ENCODE measurements around the gene JUND. TPM values are rescaled to one million over a fixed set of nuclear protein-coding genes. Genes with fewer than 3 reads are reported as not detected.
A peak's percentile ranks its signal among the peaks of the same experiment; 100 is the strongest.
"Not testable (repeated sequence)": the region's sequence is repeated elsewhere in the genome, so short reads cannot be mapped to it uniquely, and the experiment has no call there.

The JUND gene
- polyA plus RNA-seq (ENCODE audit: insufficient read length) = 139 TPM

DNA sequence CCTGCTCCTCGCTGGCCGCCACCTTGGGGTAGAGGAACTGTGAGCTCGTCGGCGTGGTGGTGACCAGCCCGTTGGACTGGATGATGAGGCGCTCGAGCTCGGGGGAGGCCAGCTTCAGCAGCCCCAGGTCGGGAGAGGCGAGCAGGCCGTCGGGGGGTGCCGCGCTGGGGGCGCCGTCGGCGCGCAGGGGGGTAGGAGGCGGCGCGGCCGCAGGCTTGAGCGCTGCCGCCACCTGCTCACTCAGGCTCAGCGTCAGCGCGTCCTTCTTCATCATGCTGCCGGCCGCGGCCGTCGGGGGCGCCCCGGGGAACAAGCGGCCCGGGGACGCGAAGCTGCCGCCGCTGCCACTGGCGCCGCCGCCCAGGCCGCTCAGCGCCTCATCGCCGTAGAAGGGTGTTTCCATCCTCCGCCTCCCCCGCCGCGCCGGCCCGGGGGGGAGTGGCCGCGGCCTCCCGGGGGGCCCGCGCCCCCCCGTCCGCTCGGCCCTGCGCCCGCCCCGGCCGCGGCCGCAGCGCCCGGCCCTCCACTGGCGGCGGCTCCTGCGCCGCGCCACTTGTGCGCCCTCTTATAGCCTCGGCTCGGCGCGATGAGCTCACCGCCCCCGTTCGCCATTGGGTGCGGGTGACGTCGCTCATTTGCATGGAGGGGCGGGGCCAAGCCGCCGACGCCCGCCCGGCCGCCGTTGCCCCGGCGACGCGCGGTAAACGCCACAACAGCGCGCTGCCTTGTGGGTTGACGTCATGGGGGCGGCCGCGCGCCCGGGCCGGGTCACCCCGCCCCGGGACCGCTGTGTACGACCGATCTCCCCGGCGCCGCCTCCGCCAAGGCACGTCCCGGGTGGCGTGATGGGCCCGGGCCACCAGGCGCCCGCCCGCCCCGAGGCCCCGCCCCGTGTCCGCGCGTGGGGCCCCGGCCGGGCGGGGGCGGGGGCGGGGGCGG, at the start of gene JUND:
Gene JUND (minus strand): TSS at position 541 of the 939 bp plus-strand sequence. CDS start 138 bp downstream, at position 403.
- peak; percentile 99 for DNase-seq

GRCh38 chr19:18330868-18331267, 49.4 kb upstream of the JUND start:
- no peak for DNase-seq

- DNase-seq = no peak
These were observed 47.6 kb upstream of the JUND start for GRCh38 chr19:18329035-18329376.

- DNase-seq = peak; percentile 97
These were observed 47.1 kb upstream of the JUND start for GRCh38 chr19:18328340-18329034.

GRCh38 chr19:18326772-18327171, 45.4 kb upstream of the JUND start:
- no peak for DNase-seq

DNA sequence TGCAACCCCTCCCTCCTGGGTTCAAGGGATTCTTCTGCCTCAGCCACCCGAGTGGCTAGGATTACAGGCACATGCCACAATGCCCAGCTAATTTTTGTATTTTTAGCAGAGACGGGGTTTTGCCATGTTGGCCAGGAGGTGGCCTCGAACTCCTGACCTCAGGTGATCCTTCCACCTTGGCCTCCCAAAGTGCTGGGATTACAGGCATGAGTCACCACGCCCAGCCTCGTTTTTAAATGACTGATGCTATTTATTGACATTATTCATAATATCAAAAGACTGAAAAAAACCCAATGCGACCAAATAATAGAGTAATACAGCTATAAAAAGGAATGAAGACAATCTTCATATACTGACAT, 42.9 kb upstream of the JUND start:
- DNase-seq = not testable (repeated sequence)

DNA sequence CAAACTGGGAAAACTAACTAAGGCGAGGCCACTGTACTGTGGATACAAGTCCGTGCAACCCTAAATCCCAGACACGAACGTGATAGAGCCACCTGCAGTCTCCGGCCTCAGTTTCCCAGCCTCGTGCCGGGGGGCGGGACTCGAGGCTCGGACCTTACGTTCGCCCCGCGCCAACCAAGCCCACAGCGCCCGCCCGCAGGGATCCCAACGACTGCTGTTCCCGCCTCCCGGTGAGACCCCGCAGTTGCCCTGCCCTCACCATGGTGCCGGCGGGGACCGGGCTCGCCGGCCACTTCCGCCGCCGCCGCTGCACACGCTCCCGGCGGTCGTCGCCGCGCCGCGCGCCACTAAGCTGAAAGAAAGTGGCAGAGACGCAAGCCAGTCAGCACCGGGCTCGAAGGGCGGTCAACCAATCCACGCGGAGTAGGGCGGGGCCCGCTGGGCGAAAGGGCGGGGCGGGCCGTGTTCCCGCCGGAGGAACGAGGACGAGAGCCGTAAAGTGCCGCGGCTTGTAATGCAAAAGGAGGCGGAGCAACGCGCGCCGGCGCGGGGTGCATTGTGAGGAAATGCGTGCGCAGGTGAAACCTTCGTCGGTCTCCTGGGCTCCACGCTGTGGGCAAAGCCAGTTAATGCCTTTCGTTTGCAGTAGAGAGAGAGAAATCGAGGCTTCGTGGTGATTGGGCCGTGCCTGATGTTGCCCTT, 41.5 kb upstream of the JUND start, which contains the start of gene LSM4:
Gene LSM4 (minus strand): TSS at position 318 of the 702 bp plus-strand sequence. CDS start 56 bp downstream, at position 262.
- peak; percentile 96 for DNase-seq

DNA sequence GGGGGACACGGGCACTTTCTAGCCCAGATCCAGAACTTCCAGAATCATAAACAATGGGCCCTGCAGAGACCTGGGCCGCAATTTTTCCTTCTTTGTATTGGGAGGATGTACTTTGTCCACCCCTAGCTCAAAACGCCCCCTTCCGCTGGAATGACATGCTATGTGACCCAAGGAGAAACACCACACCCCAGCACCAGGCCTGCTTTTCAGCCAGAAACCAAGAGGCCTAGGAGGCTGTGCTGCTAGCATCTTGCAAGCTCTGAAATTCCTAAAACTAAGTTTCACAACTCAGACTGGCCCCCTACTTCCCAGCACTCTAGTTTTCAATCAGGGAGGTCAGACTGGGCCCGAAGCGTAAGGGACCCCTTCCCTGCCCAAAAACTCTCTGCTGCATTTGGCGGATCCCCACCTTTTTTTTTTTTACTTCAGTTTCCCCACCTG, 40.9 kb upstream of the JUND start:
- DNase-seq = no peak

- no peak for DNase-seq
These were observed 40.3 kb upstream of the JUND start for GRCh38 chr19:18321734-18322102.

DNA sequence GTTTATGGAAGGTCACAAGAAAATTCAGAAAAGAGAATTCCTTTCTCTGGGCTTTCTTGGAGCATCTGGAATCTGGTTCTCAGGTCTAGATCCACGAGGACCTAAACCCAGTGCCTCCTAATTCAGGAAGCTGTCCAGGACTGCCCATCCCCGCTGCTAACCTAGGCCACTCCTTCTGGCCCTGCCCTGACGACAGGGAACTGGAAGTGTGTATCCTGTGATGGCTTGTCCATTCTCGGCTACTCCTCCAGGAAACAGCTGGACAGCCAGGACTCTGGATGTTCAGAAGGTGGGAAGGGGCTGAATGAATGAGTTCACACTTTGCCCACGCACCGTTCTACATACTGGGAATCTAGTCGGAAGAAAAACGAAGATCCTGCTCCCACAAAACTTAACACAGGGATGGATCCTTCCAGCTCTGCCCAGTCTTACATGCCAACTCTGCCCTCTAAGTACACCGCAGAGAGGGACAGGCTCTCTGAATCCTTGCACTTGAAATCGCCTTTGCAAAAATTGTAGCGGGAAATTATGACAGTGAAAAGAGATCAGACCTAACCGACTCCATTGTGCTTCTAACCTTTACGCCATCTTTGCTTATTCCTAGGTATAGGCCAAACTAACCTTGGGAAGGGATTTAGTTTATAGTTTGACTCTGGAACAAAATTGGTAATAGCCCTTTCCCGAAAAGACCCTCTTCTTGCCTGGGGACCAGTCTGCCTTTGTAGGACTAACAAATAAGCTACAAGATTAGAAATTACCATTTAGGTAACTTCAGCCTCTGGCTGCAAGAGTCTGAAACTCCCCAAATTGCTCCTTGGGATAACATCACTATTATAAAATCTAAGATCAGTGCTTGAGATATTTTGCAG, 39.7 kb upstream of the JUND start:
- DNase-seq = no peak

DNA sequence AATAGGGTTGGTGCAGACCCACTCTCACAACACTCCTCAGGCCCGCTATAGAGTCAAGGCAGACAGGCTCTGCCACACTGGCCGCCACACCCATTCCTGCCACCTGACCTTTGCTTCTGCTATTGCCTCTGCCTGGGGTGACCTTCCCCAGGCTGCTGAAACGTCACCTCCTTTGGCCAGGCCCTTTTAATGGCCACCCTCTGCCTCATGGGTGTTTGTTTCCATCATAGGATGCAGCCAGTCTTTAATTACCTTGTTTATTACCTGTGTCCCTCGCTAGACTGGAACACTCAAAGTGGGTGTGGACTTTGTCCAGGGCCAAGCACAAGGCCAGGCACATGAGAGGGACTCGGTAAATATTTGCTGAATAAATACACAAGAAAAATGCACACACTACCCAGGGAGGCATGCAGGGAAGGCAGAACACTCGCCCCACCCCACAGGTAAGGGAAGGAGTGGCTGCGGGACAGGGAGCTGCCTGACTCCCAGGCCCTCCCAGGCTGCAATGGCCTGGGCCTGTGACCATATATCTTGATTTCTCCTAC, 38.2 kb upstream of the JUND start:
- no peak for DNase-seq

- DNase-seq = no peak
These were observed 36.8 kb upstream of the JUND start for GRCh38 chr19:18317961-18318800.

GRCh38 chr19:18313398-18313797, 32.0 kb upstream of the JUND start:
- DNase-seq = no peak

GRCh38 chr19:18312092-18312534, 30.7 kb upstream of the JUND start:
- no peak for DNase-seq

DNA sequence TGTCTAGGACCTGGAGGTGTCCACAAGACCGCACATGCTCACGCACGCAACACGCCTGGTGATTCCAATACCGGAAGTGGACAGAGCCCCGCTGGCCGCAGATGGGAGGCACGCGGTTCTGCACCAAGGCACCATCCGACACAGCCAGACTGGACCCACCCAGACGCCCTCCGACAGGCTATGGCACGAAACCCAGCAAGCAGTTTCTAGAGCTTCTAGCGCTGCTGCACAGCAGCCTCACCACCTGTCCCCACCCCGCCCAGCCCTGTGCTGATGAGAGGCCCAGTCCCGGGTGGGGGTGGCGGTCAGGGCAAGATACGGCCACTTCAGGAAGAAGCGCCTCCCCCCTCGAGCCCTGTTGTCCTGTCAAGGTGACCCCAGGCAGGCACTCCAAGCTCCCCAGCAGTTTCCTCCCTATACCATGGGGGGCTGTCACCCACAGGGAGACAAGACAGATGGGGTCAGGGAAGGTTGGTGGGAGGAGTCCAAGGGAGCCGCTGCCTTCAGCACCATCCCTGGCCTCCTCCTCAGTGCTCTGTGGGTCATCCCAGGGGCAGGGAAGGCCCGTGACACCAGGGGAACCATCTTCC, 30.2 kb upstream of the JUND start:
- no peak for DNase-seq

GRCh38 chr19:18310966-18311365, 29.5 kb upstream of the JUND start:
- no peak for DNase-seq

- DNase-seq = no peak
These were observed 28.9 kb upstream of the JUND start for GRCh38 chr19:18310118-18310909.

DNA sequence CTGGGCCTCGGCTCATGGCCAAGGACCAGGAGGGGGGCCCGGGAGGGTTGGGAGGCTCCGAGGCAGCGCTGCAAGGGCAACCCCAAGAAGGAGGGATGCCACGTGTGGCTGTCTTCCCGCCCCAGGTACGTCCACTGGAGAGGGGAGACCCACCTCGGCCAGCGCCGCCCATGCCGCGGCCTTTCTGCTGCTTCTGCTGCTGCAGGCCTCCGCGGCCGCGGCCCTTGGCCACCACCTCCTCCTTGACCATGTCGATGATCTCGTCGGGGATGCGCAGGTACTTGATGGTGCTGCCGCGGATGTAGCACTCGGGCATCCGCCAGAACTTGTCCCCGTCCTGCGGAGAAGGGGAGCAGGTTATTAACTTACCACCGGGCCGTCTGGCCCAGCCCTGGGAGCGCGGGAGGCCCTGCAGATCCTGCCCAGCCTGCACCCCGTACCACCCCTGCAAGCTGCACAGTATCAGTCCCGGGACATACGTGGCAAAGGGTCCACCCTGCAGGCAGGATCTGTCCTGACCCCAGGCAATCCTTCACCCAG, 28.2 kb upstream of the JUND start:
- no peak for DNase-seq

DNA sequence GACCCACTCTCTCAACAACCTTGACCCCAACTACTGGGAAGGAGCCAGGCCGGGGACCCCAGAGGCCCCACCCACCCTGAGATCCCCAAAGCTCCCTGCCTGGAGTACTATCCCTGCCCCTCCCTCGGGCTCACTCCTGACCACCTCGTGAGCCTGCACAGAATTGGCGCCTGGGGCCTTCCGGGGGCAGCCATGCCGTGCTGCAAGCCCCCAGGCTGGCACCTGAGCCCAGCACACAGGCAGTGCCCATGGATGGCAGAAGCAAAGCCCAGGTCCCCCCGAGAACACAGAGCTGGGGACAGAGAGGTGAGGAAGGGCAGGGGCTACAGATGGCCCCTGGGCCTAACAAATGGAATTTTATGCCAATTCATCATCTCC, 27.5 kb upstream of the JUND start:
- DNase-seq = no peak

Measured in hindlimb muscle (tissue), 1 donor.